ENCODE data around the gene MLPH. TPM values are rescaled to one million over a fixed set of nuclear protein-coding genes. Genes with fewer than 3 reads are reported as not detected.

MLPH gene
- polyA plus RNA-seq, 1 experiment: 15.6 TPM

DNA sequence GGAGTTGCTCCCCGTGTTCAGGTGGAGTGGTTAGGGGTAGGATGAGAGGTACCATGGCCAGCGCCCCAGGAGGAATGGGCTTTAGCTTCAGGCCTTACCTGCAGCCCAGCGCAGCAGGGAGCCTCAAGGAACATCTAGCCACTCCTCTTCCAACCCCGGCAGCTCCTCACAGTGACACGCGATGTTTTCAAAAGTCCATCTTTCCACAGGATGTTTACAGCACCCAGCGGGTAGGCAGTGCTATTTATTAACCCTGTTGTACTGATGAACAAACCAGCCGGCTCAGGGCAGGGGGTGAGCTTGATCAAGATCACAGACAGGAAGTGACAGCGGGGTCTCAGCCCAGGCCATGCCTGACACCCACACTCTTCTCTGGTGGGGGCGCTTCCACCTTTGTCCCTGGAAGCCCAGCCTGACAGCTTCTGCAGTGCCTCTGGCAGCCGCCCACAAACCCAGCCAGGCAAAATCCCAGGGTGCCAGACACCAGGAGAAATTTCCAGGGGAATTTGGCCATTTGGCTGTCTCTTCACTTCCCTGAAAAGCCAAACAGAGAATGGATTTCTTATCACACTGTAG, 60.9 kb downstream of the MLPH start:
- Histone ChIP-seq H3K27ac (ENCODE audit: low read depth, low read length) (no peak overlapping the region), H3K27me3 (ENCODE audit: control insufficient read depth, insufficient read depth, low read length) (no peaks in the 10 kb centered on the region), H3K9me3 (ENCODE audit: control insufficient read depth, insufficient read depth, low read length) (no peaks in the 10 kb centered on the region), H3K4me3 (ENCODE audit: low read depth, low read length) (no peak overlapping the region)
- TF ChIP-seq, protein P1, sequence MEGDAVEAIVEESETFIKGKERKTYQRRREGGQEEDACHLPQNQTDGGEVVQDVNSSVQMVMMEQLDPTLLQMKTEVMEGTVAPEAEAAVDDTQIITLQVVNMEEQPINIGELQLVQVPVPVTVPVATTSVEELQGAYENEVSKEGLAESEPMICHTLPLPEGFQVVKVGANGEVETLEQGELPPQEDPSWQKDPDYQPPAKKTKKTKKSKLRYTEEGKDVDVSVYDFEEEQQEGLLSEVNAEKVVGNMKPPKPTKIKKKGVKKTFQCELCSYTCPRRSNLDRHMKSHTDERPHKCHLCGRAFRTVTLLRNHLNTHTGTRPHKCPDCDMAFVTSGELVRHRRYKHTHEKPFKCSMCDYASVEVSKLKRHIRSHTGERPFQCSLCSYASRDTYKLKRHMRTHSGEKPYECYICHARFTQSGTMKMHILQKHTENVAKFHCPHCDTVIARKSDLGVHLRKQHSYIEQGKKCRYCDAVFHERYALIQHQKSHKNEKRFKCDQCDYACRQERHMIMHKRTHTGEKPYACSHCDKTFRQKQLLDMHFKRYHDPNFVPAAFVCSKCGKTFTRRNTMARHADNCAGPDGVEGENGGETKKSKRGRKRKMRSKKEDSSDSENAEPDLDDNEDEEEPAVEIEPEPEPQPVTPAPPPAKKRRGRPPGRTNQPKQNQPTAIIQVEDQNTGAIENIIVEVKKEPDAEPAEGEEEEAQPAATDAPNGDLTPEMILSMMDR (IDR thresholded peaks at IDR 0.05; ENCODE audit: low read depth, low read length): no peak
- ChIA-PET CTCF (interaction anchor here (2.4 to 4.4 kb wide), 2 partner anchors 24 to 35 kb away, joined by 12 to 18 read pairs; no protein-coding TSS in a partner anchor), POLR2A (no interaction called here)
- no peak for DNase-seq (ENCODE audit: low read depth, low spot score)

DNA sequence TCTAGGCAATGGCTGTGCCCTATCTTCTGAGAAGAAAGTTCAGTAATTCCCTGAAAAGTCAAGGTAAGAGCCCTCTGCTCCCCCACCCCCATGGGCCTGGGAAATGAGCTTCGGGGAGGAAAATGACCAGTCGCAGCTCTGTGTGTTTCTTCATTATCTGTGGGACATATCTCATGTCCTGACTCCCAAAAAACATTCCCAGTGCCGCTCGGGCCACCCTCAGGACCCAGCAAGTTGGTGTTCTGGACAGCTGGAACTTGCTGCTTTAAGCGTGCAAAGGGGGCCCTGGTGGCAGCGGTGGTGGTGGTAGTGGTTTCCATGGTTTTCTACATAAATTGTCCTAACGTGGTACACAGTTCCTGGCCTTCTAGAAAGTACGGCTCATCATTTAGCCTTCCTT, 62.2 kb downstream of the MLPH start:
- TF ChIP-seq, protein P1 (IDR thresholded peaks at IDR 0.05; ENCODE audit: low read depth, low read length): no peak
- ChIA-PET POLR2A (no interaction called here), CTCF (interaction anchor here (2.4 to 4.4 kb wide), 2 partner anchors 23 to 36 kb away, joined by 12 to 18 read pairs; no protein-coding TSS in a partner anchor)
- Histone ChIP-seq H3K27me3 (ENCODE audit: control insufficient read depth, insufficient read depth, low read length) (no peaks in the 10 kb centered on the region), H3K4me3 (ENCODE audit: low read depth, low read length) (no peak overlapping the region), H3K27ac (ENCODE audit: low read depth, low read length) (no peak overlapping the region), H3K9me3 (ENCODE audit: control insufficient read depth, insufficient read depth, low read length) (peaks cover 3% of the 10 kb centered on the region; the same call in 1 of the 2 replicates)
- no peak for DNase-seq (ENCODE audit: low read depth, low spot score)

DNA sequence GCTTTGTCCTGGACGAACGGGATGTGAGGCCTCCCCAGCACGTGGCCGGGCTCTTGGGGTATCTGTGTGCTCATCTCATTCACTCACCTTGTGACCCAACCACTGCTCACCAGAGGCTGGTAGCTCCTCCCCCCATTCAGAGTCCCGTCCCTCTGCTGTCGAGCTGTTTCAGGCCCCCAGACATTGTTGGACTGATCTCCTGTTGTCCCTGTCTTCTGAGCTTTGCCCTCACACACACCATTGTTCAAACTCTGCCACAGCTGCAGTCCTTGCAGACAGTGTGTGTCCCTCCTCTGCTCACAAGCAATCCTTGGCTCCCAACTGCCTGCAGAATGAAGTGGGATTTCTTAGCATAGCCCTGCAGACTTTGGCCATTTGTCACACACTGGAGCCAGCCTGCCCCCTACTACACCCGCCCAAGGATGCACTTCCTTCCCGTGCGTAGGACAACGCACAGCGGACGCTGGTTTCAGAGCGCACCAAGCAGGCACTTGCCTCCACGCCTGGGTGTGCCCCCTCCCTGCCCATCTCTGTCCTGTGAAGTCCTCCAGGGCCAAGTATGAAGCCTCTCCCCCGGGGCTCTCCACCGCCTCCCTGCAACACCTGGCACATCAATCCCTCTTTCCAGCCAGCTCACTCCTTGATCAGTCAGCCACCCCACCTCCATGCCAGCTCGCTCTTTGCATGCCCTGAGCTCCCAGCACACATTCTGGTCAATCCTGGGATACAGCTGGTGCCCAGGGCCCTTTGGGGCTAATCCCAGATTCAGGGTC, 62.8 kb downstream of the MLPH start:
- Histone ChIP-seq H3K9me3 (ENCODE audit: control insufficient read depth, insufficient read depth, low read length) (peaks cover 9% of the 10 kb centered on the region; the same call in 1 of the 2 replicates), H3K27me3 (ENCODE audit: control insufficient read depth, insufficient read depth, low read length) (no peaks in the 10 kb centered on the region), H3K4me3 (ENCODE audit: low read depth, low read length) (no peak overlapping the region), H3K27ac (ENCODE audit: low read depth, low read length) (no peak overlapping the region)
- CTCF ChIA-PET: interaction anchor here (2.4 to 4.4 kb wide), 2 partner anchors 22 to 37 kb away, joined by 12 to 18 read pairs; no protein-coding TSS in a partner anchor
- TF ChIP-seq, protein P1 (IDR thresholded peaks at IDR 0.05; ENCODE audit: low read depth, low read length): no peak
- no peak for DNase-seq (ENCODE audit: low read depth, low spot score)
- POLR2A ChIA-PET: no interaction called here

DNA sequence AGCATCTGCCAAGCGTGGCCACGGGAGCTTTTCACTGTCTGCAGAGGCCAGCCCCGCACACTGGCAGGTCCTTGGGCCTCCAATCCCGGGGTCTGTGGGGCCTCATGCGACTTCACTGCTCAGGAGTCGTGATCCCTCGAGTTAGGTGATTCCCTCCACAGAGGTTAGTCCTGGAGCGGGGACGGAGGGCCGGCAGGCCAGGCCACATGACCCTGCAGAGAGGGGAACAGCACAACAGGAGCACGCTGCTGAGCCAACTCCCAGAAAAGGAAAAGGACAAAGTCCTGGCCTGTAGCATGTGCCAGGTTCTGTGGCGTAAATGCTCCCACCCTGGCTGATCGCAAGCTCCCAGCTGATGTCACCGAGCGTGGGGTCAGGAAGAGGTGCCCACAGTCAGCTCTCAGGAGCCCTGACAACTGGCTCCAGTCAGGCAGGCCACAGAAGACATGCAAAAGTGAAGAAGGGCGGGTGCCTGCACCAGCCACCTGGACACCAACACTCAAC, 64.1 kb downstream of the MLPH start:
- TF ChIP-seq, protein P1 (IDR thresholded peaks at IDR 0.05; ENCODE audit: low read depth, low read length): no peak
- no peak for DNase-seq (ENCODE audit: low read depth, low spot score)
- Histone ChIP-seq H3K27me3 (ENCODE audit: control insufficient read depth, insufficient read depth, low read length) (no peaks in the 10 kb centered on the region), H3K27ac (ENCODE audit: low read depth, low read length) (peak overlapping the region; percentile 21), H3K9me3 (ENCODE audit: control insufficient read depth, insufficient read depth, low read length) (peaks cover 19% of the 10 kb centered on the region; the same call in 1 of the 2 replicates), H3K4me3 (ENCODE audit: low read depth, low read length) (no peak overlapping the region)
- POLR2A ChIA-PET: no interaction called here
- CTCF ChIA-PET: interaction anchor here (1.1 kb wide), 1 partner anchor 21 kb away, joined by 6 read pairs; no protein-coding TSS in a partner anchor

DNA sequence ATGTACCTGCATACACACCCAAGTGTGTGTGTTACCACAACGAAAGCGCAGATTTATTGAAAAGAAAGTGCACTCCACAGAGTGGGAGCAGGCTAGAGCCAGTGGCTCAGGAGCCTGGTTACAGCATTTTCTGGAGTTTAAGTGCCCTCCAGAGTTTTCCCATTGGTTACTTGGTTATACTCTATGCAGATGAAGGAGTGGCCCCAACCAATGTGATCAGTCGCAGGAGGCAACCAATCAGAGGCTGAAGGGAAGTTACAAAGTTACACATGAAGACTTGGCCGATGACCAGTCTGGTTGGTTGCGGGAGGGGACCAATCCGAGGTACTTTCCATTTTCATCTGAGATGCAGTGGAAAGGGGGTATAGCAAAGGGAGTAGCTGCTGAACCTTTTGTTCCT, 65.9 kb downstream of the MLPH start:
- no peaks in the 10 kb centered on the region for H3K27me3 ChIP-seq (ENCODE audit: control insufficient read depth, insufficient read depth, low read length)
- no peak overlapping the region for H3K27ac ChIP-seq (ENCODE audit: low read depth, low read length)
- H3K9me3 ChIP-seq (ENCODE audit: control insufficient read depth, insufficient read depth, low read length): peaks cover 19% of the 10 kb centered on the region; the same call in 1 of the 2 replicates
- POLR2A ChIA-PET: no interaction called here
- DNase-seq (ENCODE audit: low read depth, low spot score): no peak
- no peak overlapping the region for H3K4me3 ChIP-seq (ENCODE audit: low read depth, low read length)
- TF ChIP-seq, protein P1 (IDR thresholded peaks at IDR 0.05; ENCODE audit: low read depth, low read length): no peak
- CTCF ChIA-PET: interaction anchor here (1.4 to 1.6 kb wide), 2 partner anchors 19 to 20 kb away, joined by 3 to 6 read pairs; no protein-coding TSS in a partner anchor

Measured in AG04450 (cell line).